NCI-H748 (cell line): ENCODE results near the gene GRM5.
"Not testable (repeated sequence)": the region's sequence is repeated elsewhere in the genome, so short reads cannot be mapped to it uniquely, and the experiment has no call there.

Experiments used
- DNase-seq: peaks from one replicate; lab custom pipeline; 2025; ENCODE audit not compliant: unreplicated experiment; lab: John Stamatoyannopoulos, UW

The GRM5 gene

DNA sequence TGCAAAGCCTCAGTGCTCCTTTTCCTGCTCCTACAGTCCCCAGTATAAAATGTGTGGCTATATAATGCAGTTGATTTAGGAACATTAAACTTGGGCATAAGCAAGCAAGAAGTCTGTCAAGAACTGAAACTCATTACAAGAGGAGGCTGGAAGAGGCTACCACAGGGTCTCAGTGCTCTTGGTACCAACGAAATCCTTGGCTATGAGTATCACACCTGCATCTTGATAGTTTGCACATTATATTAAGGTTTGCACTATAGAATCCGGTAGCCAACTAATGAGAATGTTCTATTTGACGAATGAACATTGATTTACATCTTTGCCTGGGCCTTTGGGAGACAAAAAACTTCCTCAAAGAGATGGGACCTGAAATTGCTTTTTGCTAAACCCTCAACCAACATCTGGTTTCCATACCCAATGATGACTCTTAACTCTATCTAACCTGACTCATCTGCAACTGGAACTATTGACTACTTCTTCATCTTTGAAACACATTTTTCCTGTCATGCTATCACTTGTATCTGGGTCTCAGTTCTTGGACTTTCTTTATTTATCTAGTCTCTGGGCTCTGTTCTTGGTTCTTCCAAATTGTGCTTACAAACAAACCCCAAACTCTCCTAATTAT, 521.0 kb downstream of the GRM5 start:
- DNase-seq = no peak

DNA sequence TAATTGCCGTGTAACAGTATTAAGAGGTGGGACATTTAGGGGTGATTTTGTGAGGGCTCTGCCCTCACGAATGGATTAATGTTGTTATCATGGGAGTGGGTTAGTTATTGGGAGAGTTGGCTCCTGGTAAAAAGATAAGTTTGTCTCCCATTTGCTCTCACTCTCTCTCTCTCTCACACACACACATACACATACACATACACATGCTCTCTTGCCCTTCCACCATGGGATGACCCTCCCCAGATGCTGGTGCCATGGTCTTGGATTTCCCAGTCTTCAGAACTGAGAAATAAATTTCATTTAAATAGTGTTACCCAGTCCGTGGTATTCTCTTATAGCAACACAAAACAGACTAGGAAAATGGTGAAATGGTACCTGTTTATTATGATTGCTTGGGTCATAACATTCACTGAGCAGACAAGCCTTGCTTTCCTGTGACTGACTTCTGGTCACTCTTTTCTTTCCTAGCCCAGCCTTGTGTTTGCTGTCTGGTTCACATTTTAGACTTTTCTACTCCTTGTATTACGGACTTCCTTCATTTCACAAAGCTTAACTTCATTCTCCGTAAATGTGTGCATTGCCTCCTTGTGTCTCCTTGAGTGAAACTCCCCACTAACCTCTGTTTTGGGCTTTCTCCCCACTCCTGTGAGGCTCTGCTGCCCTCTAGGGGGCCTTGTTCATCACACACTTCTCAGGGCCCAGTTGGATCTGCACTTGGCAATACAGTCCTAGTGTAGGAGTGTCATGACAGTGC, 521.7 kb downstream of the GRM5 start:
- peak; percentile 16 for DNase-seq

DNA sequence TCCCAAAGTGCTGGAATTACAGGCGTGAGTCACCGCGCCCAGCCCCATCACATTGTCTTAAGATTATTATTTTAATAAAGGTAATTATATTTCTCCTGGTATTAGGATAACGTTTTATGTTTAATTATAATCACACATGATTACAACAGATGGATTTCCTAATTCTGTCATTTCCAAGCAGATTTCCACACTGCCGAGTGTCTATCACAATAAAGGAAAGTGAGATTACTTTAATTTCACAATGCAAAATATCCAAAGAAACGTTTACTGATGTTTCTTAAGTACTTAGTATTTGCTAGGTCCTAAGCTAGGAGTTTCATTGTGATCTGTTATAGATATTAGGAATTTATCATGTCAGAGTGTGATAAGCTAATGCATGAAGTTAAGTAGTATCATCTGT, 524.8 kb downstream of the GRM5 start:
- no peak for DNase-seq

DNA sequence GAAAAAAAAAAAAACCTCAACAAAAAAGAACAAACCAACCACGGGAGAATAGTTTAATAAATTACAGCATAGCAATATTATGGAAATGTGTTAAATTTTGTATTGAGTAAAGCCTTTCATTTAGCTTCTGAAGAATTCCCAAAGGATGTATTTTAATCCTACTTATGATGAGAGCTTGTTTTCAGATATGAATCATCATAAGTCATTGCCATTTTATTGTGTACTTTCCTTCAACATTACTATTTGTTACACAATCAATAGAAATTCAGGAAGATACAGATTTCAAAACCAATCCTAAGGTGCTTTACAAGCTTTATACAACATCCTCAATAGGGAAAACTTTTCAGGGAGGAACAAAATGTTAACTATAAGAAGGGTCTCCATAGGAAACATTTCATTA, 527.7 kb downstream of the GRM5 start:
- DNase-seq = no peak

DNA sequence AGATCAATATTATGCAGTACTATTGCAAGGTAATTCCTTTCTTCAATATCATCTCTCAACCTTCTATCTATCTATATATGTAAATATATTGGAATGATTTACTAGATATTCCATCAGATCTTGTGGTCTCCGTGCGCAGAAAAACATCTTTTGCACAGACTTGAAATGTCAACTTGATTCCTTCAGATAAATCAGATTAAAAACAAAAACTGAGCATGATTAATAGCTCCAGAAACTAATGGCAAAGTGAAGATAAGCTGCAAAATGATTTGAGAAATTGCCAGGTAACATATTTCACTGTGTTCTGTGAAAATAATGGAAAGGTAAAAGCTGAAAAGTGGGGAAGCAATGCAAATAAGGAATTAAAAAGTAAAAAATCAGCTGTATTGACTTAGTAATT, 528.2 kb downstream of the GRM5 start:
- DNase-seq = no peak

DNA sequence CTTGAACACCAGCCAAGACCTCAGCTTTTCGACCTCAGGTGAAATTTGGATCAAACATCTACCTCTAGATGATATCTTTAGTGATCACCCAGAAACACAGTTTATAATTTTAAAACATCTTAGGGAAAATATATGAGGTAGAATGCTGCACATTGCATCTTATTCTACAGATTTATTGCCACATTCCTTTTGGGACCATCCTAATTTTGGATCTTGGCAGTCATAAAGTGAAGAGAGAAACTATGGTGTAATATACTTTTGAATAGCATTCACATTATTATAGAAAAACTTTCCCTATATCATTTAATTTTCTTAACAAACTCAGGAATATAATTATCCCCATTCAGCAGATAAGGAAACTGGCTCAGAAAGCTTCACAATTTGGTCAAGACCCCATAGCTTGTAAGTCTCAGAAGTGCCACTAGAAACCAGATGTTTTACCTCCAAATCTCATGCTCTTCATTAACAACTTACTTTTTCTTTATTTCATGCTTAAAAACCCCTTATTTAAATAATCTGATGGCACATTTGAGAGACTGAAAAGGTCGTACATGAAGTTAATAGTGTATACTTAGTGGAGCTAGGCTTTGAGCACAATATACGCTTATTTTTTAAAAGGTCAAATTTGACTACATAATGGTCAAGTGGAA, 529.0 kb downstream of the GRM5 start:
- no peak for DNase-seq

DNA sequence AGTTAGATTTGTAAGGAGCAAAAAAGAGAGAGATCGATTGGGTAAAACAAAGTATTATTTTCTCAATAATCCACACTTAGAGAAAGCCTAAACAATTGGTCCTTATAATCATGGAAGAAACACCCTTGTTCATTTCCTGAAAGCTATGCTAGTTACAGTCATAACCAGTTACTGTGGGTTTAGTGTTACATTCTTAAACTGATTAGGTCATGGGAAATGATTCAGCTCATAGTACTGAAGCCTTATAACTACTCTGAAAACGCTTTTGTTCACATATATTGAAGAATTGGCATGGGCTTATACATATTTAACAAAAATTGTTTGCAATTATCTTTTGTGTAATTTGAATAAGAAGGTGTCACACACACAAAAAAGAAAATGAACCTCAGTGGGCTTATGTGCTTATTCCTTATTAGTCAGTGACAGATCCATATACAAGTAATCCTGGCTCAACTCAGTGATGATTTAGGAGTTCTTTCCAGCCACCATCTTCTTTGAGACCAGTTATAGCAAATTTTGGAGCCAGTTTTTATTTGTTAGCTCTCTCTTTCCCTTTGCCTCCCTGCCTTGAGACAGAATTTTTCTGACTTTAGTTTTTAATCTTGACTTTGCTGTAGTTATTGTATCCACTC, 529.8 kb downstream of the GRM5 start:
- DNase-seq = no peak

DNA sequence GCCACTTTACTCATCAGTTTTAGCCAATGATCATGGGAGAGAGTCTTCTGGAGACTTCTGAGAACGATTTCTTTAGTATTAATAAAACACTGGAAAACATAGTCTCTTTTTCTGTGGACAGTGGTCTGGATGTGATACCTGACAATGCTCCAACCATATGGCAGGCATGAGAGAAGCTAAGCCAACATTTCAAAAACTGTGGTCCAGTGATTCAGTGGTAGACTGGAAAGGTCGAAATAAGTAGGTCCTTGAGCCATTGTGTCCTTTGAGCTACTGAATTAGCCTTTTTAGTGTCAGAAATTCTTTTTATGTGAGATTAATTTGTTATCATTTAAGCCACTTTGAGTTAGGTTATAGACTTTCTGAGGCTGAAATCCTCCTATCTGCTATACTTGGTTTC, 530.5 kb downstream of the GRM5 start:
- DNase-seq = no peak

DNA sequence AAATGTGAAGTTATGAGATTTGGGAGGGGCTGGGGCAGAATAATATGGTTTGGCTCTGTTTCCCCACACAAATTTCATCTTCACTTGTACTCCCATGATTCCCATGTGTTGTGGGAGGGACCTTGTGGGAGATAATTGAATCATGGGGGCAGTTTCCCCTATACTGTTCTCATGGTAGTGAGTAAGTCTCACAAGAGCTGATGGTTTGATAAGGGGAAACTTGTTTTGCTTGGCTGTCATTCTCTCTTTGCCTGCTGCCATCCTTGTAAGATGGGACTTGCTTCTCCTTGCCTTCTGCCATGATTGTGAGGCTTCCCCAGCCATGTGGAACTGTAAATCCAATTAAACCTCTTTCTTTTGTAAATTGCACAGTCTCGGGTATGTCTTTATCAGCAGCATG, 531.1 kb downstream of the GRM5 start:
- DNase-seq = not testable (repeated sequence)

DNA sequence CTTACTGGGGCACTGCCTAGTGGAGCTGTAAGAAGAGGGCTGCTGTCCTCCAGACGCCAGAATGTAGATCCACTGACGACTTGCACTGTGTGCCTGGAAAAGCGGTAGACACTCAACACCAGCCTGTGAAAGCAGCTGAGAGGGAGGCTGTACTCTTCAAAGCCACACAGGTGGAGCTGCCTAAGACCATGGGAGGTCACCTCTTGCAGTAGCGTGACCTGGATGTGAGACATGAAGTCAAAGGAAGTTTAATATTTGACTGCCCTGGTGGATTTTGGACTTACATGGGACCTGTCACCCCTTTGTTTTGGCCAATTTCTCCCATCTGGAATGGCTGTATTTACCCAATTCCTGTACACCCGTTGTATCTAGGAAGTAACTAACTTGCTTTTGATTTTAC, 531.6 kb downstream of the GRM5 start:
- no peak for DNase-seq

DNA sequence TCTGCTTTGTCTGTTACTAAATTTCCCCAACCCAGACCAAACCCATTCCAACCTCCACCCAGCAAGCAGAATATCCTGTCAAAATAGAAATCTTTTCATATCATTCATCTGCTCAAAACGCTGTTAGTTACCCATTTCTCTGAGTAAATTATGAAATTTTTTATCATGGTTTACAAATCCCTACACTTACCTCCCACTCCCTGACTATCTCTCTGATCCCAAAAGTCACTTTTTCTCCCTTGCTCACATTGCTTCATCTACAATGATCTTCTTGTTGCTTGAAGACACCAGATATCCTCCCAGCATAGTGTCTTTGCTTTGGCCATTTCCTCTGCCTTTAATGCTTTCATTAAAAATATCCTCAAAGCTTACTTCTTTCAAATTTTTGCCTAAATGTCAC, 532.8 kb downstream of the GRM5 start:
- no peak for DNase-seq

DNA sequence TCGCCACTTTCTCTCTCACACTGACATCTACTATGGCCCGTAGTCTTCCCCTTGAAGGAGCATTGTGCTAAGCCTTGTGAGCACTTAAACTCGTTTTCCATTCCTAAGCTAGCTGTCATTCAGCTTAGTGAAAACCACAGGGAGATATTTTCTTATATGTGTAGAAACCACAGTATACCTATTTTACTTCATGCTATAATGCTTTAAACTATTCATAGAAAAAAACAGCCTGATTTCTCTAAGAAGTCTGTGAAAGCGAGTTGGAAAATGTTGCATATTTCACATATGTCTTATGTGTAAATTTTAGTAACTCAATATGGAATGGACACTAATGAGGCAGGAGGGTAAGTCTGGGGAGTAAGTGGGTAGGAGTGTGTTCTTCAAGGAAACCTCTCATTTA, 534.0 kb downstream of the GRM5 start:
- DNase-seq = no peak

DNA sequence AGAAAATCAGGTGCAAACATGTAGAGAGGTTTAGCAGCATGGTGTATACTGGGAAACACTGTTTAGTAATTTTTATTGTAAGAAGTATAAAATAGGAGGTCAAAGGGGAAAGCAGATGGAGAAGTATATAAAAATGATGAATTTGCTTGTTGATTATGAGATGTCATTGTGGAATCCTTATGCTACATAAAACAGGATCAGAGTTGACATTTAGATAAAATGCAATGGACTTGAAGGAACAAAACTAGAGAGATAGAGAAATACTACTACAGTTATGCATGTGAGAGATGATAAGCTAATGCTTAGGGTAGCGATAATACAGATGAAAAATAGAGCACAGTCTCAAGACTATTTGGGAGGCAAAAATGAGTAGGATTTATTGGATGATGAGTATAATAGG, 536.4 kb downstream of the GRM5 start:
- no peak for DNase-seq

DNA sequence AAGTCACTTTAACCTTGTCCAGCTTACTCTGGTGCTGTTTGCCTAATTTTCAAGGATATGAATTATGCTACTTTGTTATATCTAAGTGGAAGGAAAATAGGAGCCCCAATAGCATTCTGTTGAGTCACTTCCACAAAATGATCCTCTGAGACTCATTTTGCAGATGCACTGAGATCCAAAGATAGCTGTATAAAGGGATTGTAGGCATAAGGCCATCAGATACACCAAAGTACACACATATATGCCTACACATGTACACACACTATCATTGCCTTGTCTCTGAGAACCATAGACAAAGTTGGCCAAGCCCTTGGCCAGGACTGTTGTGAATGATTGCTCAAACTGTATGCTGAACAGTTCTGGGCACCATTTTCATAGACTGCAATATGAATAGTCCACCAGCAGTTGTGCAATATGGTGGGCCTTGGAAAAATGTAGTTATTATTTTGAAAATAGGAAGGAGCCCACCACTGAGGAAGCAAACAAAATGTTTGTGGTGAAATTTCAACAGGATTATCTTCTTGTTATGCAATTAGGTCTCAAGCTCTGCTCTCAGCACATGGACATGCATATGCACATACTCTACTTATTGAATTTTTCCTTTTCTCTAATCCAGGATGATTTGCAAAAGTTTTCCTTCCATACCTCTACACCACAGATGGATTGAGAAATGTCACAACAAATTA, 542.3 kb downstream of the GRM5 start:
- no peak for DNase-seq

DNA sequence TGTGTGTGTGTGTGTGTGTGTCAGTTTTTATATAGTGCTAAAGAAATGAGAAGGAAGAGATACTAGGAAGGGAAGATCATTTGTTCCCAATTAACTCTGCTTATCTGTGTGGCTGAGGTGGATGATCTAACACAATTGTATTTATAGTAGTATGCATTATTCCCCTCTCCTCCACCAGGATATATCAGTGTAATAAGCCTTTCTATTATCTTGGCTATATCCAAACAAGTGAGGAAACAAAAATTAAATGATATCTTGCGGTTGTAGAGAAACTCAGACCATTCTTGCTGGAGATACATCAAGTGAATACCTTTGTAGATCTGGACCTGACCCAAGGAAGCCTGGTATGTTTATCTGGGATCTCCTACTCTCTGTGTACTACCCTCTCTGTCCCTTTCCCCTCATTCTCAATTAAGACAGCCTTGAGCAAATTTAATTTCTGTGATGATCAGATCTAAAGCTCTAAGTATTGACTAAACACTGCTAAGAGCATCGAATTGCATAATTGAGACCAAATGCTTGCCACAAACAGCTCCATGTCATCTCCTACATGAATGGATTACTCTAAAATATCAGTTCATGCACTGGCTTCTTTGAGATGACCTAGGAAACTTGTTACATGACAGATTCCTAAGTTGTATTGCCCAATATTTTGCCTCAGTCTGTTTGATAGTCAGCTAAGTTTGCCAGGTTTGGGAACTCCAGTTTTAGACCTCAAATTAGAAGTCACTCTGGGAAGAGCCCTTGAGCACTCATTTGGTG, 543.0 kb downstream of the GRM5 start:
- no peak for DNase-seq

DNA sequence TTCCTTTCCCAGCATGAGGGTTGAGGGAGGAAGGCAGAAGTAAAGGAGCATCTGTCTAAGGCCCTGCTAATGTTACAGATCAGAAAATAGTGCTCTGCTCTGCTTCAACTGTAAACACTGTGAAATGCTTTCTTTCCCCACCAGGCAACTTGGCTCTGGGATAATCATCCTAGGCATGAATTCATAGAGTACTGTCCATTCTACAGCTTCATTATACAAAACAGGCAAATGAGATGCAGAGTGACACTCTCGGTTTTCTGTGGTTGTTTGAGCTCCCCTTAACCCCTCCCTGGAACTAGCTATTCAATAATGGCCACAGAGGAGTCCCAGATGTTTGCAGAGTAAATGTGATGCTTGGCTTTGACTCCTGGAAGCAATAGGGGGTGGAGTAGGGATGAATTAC, 544.0 kb downstream of the GRM5 start:
- no peak for DNase-seq

DNA sequence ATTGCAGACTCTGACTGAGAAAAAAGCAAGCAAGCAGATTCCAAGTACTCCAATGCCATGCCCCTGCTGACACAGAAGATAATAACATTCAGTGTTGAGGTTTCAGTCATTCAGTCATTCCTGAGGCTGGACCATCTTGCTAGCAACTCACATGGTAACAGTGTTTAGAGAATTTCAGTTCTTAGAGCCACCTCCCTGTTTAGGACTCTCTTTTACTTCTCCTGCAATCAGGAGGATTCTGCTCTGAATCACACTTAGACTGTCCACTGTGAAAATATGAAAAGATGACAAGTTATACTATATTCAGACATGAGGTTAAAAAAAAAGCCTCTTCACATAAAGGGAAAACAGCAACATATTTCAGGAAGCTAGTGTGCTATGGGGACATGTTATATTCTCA, 544.4 kb downstream of the GRM5 start:
- DNase-seq = no peak

DNA sequence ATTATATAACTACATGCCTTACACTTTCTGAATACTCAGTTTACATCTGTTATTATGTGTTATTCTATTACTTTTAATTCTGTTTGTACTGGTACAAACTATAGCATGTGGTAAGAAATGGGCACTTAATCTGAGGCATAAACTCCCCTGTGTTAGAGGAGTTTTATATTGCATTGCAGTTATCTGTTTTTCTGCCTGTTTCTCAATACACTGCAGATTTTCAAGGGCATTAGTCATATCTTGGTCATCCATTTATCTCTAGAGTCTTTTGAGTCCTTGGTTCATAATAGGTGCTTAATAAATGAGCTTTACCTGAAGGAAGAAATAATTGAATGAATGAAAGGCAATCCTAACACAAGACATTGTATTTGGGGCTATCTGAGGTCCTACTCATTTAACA, 545.4 kb downstream of the GRM5 start:
- DNase-seq = no peak

DNA sequence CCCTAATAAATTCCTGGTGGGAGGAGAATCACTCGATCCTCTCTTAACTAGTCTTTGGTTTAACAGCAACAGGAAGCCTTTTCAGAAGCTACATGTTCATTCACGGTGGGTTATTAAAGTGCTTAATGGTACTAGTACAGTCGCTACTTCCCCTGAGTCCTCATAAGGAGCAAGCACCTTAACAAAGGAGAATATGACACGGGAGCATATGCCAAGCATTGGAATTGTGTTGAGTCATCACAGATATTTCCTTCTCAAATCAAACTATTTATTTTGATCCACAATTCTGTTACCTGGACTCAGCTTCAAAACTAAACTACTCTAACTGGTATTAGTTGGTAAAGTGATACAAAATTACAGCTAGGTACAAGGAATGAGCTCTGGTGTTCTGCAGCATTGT, 550.8 kb downstream of the GRM5 start:
- DNase-seq = no peak

DNA sequence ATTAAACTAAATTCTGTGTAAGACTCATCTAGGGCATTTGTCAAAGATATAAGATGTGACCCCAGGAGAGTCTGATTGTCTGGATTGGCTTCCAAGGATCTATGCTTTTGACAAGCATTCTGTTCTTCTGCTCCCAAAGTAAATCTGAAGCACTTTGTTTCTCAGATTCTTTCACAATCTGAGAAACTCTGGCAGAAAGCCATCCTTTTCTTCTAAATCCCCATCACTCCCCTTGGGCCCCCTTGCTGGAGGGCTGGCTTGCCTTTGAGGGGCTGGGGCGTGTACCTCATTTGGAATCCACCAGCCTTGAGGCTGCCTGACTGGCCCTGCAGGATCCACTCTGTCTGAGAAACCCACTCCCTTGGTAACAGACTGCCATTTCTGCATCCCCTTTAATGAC, 554.8 kb downstream of the GRM5 start:
- DNase-seq = no peak
